ENCODE results near the gene SCAMP5. TPM values are rescaled to one million over a fixed set of nuclear protein-coding genes. Genes with fewer than 3 reads are reported as not detected.

SCAMP5 gene
- polyA plus RNA-seq, 1 experiment, result 2.1 TPM

GRCh38 chr15:74997141-74997540, 1.8 kb downstream of the SCAMP5 start:
- Histone ChIP-seq H3K9me3 (ENCODE audit: control insufficient read depth, insufficient read depth, low read length) (peaks cover 3% of the 10 kb centered on the region; the same call in 1 of the 2 replicates), H3K27me3 (ENCODE audit: control insufficient read depth, insufficient read depth, low read length) (peaks cover 21% of the 10 kb centered on the region), H3K4me3 (ENCODE audit: low read depth, low read length) (no peak overlapping the region), H3K27ac (ENCODE audit: low read depth, low read length) (no peak overlapping the region)
- TF ChIP-seq, protein P1, sequence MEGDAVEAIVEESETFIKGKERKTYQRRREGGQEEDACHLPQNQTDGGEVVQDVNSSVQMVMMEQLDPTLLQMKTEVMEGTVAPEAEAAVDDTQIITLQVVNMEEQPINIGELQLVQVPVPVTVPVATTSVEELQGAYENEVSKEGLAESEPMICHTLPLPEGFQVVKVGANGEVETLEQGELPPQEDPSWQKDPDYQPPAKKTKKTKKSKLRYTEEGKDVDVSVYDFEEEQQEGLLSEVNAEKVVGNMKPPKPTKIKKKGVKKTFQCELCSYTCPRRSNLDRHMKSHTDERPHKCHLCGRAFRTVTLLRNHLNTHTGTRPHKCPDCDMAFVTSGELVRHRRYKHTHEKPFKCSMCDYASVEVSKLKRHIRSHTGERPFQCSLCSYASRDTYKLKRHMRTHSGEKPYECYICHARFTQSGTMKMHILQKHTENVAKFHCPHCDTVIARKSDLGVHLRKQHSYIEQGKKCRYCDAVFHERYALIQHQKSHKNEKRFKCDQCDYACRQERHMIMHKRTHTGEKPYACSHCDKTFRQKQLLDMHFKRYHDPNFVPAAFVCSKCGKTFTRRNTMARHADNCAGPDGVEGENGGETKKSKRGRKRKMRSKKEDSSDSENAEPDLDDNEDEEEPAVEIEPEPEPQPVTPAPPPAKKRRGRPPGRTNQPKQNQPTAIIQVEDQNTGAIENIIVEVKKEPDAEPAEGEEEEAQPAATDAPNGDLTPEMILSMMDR (IDR thresholded peaks at IDR 0.05; ENCODE audit: low read depth, low read length), result no peak
- DNase-seq (ENCODE audit: low read depth, low spot score), result no peak
- ChIA-PET CTCF (interaction anchor here (1.4 kb wide), 1 partner anchor 47 kb away, joined by 5 read pairs; no protein-coding TSS in a partner anchor), POLR2A (no interaction called here)

DNA sequence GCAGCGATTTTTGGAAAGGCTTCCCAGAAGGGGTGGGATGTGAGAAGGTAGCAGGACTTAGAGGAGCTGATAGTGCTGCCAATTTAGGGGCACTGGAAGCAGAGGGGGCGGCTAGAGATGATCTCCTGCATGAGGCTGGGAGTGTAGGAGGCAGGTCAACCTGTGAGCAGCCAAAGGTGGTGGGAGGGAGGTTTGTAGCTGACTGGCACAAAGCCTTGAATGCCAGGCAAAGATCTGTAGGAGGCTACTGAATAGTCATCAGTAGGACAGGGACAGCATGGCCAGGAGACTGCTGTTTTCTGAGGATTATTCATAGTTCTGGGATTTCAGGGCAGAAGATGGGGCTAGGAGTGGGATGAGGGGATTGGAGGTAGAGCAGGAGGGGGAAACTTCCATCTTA, 2.2 kb downstream of the SCAMP5 start:
- CTCF ChIA-PET, result no interaction called here
- Histone ChIP-seq H3K27me3 (ENCODE audit: control insufficient read depth, insufficient read depth, low read length) (peaks cover 21% of the 10 kb centered on the region), H3K4me3 (ENCODE audit: low read depth, low read length) (no peak overlapping the region), H3K27ac (ENCODE audit: low read depth, low read length) (no peak overlapping the region), H3K9me3 (ENCODE audit: control insufficient read depth, insufficient read depth, low read length) (peaks cover 3% of the 10 kb centered on the region; the same call in 1 of the 2 replicates)
- no peak for DNase-seq (ENCODE audit: low read depth, low spot score)
- TF ChIP-seq, protein P1 (IDR thresholded peaks at IDR 0.05; ENCODE audit: low read depth, low read length), result no peak
- POLR2A ChIA-PET, result no interaction called here

DNA sequence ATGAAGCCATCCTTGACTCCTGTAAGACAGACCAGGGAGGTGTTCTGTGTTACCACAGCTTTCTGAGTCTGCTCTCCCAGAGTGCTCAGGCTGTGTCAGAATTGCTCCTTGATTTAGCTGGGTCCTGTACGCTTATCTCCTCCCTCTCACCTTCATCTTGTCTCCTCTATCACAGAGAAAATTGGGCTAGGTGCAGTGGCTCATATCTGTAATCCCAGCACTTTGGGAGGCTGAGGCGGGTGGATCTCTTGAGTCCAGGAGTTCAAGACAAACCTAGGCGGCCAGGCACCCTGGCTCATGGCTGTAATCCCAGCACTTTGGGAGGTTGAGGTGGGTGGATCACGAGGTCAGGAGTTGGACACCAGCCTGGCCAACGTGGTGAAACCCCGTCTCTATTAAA, 5.9 kb downstream of the SCAMP5 start:
- TF ChIP-seq, protein P1 (IDR thresholded peaks at IDR 0.05; ENCODE audit: low read depth, low read length), result no peak
- H3K4me3 ChIP-seq (ENCODE audit: low read depth, low read length), result no peak overlapping the region
- CTCF ChIA-PET, result no interaction called here
- peaks cover 3% of the 10 kb centered on the region; the same call in 1 of the 2 replicates for H3K9me3 ChIP-seq (ENCODE audit: control insufficient read depth, insufficient read depth, low read length)
- DNase-seq (ENCODE audit: low read depth, low spot score), result no peak
- POLR2A ChIA-PET, result no interaction called here
- H3K27ac ChIP-seq (ENCODE audit: low read depth, low read length), result no peak overlapping the region
- H3K27me3 ChIP-seq (ENCODE audit: control insufficient read depth, insufficient read depth, low read length), result peaks cover 16% of the 10 kb centered on the region

DNA sequence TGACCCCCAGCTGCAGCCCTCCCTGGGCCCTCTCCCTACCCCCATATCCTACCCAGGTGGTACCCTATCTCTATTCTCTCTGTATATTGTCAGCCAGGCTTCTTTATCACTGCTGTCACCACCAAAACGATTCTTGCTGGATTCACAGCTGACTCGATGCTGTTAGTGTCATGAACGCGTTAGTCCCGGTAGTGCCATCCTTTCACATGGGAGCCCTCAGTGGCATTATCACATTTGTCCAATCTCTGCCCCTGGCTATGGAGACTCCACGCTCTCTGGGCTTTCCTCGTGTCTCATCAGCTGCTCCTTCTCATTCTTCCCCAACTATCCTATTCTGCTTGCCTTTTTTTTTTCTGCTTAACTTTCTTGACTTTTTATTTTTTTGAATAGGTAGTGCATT, 7.0 kb downstream of the SCAMP5 start:
- Histone ChIP-seq H3K9me3 (ENCODE audit: control insufficient read depth, insufficient read depth, low read length) (peaks cover 3% of the 10 kb centered on the region; the same call in 1 of the 2 replicates), H3K27ac (ENCODE audit: low read depth, low read length) (no peak overlapping the region), H3K27me3 (ENCODE audit: control insufficient read depth, insufficient read depth, low read length) (peaks cover 5% of the 10 kb centered on the region), H3K4me3 (ENCODE audit: low read depth, low read length) (no peak overlapping the region)
- POLR2A ChIA-PET, result interaction anchor here (0.7 kb wide), 1 partner anchor 211 kb away, joined by 10 read pairs; no protein-coding TSS in a partner anchor
- TF ChIP-seq, protein P1 (IDR thresholded peaks at IDR 0.05; ENCODE audit: low read depth, low read length), result no peak
- CTCF ChIA-PET, result no interaction called here
- DNase-seq (ENCODE audit: low read depth, low spot score), result no peak

- DNase-seq (ENCODE audit: low read depth, low spot score), result no peak
- CTCF ChIA-PET, result no interaction called here
Measured at GRCh38 chr15:75007216-75007615, 11.9 kb downstream of the SCAMP5 start.

More at GRCh38 chr15:75007216-75007615, 11.9 kb downstream of the SCAMP5 start:
- peaks cover 8% of the 10 kb centered on the region for H3K27me3 ChIP-seq (ENCODE audit: control insufficient read depth, insufficient read depth, low read length)
- POLR2A ChIA-PET, result no interaction called here
- no peak overlapping the region for H3K4me3 ChIP-seq (ENCODE audit: low read depth, low read length)
- TF ChIP-seq, protein P1 (IDR thresholded peaks at IDR 0.05; ENCODE audit: low read depth, low read length), result no peak
- no peak overlapping the region for H3K27ac ChIP-seq (ENCODE audit: low read depth, low read length)
- H3K9me3 ChIP-seq (ENCODE audit: control insufficient read depth, insufficient read depth, low read length), result no peaks in the 10 kb centered on the region

Measured in AG04450 (cell line).